ENCODE data around the gene PPIL4. TPM values are rescaled to one million over a fixed set of nuclear protein-coding genes. Genes with fewer than 3 reads are reported as not detected.
"Not testable (repeated sequence)": the region's sequence is repeated elsewhere in the genome, so short reads cannot be mapped to it uniquely, and the experiment has no call there.

Gene PPIL4
- polyA plus RNA-seq, 3 donors = 63.1 to 69.5 (median 65.7) TPM

DNA sequence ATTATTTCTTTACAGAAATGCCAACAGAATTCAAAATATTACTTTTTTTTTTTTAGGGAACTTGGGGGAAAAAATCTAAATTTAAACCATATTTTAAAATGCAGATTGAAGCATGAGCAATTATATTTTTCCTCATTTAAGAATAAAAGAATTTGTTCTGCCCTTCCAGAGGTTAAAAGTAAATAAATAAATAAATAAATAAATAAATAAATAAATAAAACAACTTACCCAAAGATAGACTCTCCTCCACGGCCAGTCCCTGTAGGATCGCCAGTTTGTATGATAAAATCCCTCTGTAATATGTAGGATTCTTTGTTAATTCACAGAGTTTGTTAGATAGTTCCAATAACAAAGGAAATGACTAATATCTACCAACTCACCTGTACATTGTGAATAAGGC lies 4.7 kb downstream of the PPIL4 start:
- no peak for DNase-seq (ENCODE audit: low read depth in 3 of 3, low spot score in 2 of 3)

DNA sequence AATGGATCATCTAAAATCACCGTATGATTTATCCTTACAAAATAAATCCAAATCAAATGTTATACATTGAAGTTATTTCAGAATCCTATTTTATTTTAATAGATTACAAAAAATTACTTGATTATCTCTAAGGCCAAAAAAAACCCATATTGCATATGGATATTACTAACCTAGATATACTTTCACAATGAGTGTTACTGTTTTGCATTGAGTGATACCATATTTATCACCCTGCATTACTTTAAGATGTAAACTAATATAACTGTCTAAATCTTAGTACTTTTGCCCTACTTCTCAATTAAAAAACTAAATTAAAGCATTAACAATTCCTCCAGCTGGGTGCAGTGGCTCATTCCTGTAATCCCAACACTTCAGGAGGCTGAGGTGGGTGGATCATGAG lies 11.1 kb downstream of the PPIL4 start:
- DNase-seq (ENCODE audit: low read depth in 3 of 3, low spot score in 2 of 3) = no peak

DNA sequence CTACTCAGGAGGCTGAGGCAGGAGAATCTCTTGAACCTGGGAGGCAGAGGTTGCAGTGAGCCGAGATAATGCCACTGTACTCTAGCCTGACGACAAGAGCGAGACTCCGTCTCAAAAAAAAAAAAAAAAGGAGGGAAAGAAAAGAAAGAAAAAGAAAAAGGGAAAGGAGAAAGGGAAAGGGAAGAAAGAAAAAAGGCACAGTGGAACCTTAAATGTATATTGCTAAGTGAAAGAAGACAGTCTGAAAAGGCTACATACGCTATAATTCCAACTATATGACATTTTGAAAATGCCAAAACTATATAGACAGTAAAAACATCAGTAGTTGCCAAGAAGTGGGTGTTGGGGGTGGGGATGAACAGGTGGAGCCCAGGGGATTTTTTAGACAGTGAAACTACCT lies 16.2 kb downstream of the PPIL4 start:
- DNase-seq (ENCODE audit: low read depth in 3 of 3, low spot score in 2 of 3) = no peak

DNA sequence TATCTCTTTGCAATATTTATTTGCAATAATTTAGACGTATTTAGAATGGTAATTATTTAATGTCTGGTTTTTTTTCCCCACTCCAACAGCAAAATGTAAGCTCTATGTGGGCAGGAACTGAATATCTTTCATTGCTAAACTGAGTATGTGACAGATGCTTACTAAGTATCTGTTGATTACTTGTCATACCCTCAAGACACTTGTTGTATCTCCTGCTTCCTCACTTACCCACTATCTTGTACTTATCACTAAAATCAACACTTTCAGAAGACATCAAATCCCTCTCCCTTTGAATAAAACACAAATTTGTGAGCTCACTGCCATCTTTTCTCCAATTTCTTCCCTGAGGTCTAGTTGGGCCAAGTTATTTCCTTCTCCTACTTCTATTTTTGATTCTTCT lies 30.3 kb downstream of the PPIL4 start:
- no peak for DNase-seq (ENCODE audit: low read depth in 3 of 3, low spot score in 2 of 3)

DNA sequence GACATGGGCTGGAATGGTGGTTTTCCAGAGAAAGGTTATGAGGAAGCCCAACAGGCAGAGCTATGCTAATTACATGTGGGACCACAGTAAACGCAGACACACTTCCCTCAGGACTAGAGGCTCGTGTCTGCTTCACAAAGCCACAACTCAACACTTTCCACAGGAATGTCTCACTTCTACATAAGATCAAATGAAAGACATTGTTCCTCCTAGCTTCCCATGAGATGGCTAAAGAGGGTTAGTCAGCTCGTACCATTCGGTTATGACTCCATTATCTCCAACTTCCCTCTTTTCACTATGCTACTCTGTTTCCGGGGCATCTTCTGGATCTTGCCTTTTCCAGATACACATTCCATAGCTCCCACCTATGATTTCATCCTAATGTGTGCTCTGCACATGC lies 31.9 kb downstream of the PPIL4 start:
- no peak for DNase-seq (ENCODE audit: low read depth in 3 of 3, low spot score in 2 of 3)

DNA sequence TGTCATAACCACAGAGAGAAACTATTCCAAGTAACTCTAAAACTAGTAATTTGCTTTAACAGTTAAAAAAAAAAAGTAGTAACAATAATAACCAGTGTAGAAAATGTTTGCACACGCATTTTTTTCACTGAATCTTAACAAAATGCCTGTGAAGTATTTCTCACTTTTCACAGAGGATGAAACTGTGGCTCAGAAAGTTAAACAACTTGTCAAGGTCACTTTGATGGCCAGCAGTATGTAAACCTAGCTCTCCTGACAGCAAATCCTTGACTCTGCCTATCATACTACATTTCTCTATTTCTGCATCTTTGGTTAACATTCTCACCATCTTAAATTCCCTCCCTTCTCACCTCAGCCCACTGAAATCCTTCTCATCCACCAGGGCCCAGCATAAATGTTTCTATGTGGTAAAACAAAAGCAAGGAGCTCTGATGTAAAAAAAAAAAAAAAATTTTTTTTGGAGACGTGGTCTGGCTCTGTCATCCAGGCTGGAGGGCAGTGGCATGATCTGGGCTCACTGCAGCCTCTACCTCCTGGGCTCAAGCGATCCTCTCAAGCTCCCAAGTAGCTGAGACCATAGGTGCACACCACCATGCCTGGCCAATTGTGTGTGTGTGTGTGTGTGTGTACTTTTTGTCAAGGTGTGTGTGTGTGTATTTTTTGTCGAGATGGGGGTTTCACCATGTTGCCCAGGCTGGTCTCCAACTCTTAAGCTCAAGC lies 34.9 kb downstream of the PPIL4 start:
- no peak for DNase-seq (ENCODE audit: low read depth in 3 of 3, low spot score in 2 of 3)

DNA sequence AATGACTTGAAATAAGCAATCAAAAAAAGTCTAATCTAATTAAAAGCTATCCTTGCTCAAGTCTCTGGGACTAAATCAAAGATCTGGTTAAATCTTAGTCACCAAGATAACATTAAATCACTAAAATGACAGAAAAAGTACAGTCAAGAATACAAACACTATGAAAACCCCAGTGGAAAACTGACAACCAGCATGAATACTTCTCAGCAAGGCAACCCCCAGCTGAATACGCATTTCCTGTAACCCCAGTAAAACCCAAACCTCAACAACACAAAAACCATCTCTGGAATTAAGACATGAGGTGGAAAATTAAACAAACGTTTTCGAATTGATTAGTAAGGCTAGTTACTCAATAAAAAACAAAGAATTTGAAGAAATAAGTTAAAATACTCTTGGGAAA lies 37.4 kb downstream of the PPIL4 start:
- no peak for DNase-seq (ENCODE audit: low read depth in 3 of 3, low spot score in 2 of 3)

DNA sequence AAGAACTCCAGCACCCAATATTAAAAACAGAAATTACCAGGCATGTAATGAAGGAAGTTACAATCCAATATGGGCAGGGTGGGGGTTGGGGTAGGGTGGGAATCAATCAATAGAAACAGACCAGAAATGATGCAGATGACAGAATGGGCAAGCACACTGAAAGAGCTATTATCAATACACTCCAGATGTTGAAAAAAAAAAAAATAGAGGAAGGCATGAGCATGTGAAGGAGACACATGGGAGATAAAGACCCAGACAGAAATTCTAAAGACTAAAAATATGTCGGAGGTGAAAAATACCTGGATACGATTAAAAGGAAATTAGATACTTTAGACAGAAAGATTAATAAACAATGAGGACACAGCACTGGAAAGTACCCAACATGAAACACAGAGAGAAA lies 42.0 kb downstream of the PPIL4 start:
- DNase-seq (ENCODE audit: low read depth in 3 of 3, low spot score in 2 of 3) = no peak

DNA sequence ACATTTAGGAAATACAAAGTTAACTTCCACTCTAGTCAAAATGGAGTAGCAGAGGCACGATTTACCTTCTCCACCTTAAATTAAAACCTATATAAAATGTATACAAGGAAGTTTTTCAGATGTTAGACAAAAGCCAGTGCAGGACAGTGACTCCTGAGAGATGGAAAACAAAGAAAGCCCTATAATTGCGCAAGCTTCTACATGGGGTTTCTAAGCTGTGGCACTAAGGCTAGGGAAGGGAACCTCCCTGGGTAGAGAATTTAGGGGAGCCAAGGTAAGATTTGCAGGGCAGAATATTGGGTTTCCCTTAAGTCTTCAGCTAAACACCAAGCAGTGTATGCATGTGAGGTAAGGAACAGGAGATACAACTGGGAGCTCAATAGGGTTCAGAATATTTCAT lies 42.6 kb downstream of the PPIL4 start:
- no peak for DNase-seq (ENCODE audit: low read depth in 3 of 3, low spot score in 2 of 3)

DNA sequence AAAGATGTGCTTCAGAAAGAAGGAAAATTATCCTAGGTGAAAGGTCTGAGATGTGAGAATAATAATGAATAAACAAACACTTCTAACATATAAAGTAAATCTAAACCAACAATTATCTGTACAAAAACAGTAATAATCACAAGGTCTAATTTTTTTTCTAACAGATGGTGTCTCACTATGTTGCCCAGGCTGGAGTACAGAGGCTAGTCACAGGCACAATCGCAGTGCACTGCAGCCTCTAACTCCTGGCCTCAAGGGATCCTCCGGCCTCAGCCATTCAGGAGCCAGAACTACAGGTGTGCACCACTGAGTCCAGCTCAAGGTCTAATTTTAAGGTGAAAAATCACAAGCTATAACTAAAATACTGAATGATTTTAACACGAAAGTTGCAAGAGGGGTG lies 44.1 kb downstream of the PPIL4 start:
- no peak for DNase-seq (ENCODE audit: low read depth in 3 of 3, low spot score in 2 of 3)

DNA sequence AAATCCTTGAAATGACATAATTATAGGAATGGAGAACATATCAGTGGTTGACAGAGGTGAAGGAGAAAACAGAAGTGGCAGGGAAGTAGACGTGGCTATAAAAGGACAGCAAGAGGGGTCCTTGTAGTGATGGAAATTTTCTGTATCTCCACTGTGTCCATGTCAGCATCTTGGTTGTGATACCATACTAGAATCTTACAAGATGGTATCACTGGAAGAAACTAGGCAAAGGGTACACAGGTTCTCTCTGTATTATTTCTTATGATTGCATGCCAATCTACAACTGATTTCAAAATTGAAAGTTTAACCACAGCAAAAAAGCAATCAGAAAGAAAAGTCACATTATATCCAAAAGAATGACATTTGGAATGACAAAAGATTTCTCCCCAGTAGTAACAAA lies 44.6 kb downstream of the PPIL4 start:
- DNase-seq (ENCODE audit: low read depth in 3 of 3, low spot score in 2 of 3) = no peak

DNA sequence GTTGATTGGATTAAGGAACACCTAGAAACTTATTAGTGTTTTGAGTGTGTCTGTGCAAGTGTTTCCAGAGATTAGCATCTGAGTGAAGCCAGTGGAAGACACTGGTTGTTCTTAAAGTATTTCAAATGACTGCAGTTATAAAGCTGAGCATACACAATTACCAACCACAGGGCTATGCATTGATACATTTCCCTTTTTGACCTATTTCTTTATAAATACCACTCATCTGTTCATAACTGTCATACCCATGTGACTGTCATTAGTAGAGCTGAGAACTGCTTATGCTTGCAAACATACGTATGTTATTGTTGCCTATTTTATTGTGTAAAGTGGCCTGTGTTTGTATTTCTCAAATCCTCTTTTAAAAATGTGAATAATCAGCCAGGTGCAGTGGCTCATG lies 45.7 kb downstream of the PPIL4 start:
- DNase-seq (ENCODE audit: low read depth in 3 of 3, low spot score in 2 of 3) = no peak

DNA sequence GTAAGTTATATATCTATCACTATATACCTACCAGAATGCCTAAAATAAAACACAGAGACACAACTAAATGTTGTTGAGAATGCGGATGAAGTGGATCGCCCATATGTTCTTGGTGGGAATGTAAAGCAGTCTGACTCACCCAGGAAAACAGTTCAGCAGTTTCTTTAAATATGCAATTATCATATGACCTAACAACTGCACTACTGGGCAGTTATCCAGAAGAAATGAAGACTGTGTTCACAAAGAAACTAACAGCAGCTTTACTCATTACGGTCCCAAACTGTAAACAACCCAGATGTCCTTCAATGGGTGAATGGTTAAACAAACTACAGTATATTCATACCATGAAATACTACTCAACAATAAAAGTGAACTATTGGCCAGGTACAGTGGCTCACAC lies 46.8 kb downstream of the PPIL4 start:
- DNase-seq (ENCODE audit: low read depth in 3 of 3, low spot score in 2 of 3) = no peak

DNA sequence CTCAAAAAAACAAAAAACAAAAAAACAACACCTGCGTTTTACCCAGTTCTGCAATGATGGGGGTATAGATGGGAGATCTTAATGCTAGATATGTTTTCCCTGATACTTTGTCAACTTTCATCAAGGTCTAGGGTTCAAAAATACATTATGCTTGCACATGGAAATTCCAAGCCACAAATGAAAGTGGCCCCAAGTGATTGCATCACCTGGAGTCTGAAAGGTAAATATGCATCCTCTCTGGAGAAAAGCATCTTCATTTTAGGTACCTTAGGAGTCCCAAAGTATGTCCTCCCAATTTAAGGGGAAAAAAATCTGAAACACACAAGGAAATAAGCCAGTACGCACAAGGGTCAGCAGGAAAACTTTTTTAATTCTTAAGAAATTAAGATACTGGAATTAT lies 48.5 kb downstream of the PPIL4 start:
- DNase-seq (ENCODE audit: low read depth in 3 of 3, low spot score in 2 of 3) = no peak

DNA sequence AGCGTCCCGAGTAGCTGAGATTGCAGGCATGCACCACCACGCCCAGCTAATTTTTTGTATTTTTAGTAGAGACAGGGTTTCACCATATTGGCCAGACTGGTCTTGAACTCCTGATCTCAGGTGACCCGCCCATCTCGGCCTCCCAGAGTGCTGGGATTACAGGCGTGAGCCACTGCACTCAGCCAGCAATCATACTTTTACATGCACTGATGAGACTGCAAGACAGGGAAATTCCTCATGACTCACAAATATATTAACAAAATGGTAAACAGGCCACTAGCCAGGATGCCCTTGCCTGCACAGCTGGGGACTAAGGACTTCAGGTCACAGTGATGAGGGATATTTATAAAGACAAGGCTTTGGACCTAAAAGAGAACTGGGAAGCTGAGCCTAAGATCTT lies 49.2 kb downstream of the PPIL4 start:
- not testable (repeated sequence) for DNase-seq (ENCODE audit: low read depth in 3 of 3, low spot score in 2 of 3)

DNA sequence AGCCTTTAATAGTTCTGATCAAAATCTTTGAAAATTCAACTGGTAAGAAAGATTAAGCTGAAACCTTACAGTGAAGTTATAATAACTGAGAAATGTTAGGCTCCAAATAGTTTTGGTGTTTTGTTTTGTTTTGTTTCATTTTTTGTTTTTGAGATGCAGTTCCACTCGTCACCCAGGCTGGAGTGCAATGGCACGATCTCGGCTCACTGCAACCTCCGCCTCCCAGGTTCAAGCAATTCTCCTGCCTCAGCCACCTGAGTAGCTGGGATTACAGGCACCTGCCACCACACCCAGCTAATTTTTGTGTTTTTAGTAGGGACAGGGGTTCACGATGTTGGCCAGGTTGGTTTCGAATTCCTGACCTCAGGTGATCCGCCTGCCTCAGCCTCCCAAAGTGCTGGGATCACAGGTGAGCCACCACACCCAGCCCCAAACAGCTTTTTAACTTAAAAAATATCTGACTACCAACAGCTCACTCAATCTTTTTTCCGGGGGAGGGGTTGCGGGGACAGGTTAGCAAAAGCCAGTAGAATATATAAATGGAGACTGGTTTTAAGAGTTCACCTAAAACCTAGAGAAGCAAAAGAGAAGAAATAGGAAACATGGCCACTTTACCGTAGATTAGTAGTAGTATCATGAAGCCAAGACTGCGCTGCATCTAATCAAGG lies 50.4 kb downstream of the PPIL4 start:
- DNase-seq (ENCODE audit: low read depth in 3 of 3, low spot score in 2 of 3) = not testable (repeated sequence)

DNA sequence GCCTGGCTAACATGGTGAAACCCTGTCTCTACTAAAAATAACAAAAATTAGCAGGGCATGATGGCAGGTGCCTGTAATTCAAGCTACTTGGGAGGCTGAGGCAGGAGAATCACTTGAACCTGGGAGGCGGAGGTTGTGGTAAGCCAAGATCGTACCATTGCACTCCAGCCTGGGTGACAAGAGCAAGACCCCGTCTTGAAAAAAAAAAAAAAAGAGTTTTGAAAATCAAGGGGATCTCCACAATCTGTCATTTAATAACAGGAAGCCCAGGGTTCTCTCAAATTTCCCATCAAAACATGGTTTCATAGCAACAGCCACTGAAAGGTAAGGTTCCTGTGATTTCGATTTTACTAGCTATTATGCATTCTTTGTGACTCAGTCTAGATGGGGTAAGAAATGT lies 51.0 kb downstream of the PPIL4 start:
- DNase-seq (ENCODE audit: low read depth in 3 of 3, low spot score in 2 of 3) = not testable (repeated sequence)

DNA sequence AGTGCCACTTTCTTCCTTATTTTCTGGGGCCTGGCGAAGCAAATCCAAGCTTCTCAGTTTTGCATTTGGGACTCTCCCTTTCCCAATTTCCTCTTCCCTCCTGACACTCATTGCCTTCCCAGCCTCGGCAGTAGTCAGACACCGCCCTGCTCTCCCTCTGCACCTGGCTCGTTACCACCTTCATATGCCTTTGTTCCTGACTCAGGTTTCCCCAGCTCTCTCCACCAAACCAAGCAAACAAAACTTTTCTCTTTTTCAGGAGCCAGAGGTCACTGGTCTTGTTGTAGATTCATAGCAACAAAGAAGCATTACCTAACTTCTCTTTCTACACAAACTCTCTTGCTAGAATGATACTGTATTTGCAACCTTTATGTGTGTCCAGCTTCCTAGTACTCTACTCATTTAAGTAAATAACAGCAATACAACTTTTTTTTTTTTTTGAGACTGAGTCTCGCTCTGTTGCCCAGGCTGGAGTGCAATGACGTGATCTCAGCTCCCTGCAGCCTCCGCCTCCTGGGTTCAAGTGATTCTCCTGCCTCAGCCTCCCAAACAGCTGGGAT lies 52.0 kb downstream of the PPIL4 start:
- DNase-seq (ENCODE audit: low read depth in 3 of 3, low spot score in 2 of 3) = no peak

DNA sequence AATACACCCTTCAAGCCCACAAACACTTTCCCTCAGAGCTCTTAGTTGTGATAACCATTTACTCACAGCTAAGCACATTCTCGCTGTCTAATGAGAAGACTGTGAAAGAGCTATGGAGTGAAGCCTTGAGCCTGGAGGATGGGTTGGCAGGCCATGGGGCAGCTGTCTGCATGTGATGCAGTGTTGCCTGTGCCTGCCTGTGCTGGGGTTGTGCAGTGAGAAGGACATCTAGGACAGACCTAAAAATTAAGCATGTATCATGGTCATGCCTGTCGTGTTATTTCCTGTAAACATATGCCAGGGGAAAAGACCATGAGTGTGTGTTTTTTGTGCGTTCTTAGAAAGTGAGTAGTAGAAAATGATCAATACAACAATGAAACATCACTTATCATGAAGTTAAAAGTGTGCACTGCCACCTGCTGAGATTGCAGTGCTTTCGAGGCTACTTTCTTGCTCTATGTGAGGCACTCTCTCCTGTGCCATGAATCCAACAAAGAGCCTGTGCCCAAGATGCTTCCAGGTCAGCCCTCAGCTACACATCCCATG lies 53.0 kb downstream of the PPIL4 start:
- no peak for DNase-seq (ENCODE audit: low read depth in 3 of 3, low spot score in 2 of 3)

DNA sequence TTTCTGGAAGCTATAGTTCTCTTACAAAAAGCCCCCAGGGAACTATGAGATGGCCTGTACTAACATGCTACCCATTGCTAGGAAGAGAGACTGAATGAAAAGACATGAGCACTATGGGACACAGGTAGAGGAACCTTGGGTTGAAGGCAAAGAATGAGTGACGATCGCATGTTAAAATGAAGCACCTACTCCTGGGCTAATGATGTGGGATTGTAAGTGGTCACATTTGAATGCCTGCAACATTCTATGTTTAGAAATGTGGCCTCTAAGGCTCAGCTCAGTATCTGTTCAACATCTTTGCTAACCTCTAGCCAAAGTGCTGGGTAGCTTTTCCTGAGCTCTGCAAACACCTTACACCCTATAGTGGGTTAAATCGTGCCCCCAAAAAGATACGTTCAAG lies 55.9 kb downstream of the PPIL4 start:
- DNase-seq (ENCODE audit: low read depth in 3 of 3, low spot score in 2 of 3) = no peak

DNA sequence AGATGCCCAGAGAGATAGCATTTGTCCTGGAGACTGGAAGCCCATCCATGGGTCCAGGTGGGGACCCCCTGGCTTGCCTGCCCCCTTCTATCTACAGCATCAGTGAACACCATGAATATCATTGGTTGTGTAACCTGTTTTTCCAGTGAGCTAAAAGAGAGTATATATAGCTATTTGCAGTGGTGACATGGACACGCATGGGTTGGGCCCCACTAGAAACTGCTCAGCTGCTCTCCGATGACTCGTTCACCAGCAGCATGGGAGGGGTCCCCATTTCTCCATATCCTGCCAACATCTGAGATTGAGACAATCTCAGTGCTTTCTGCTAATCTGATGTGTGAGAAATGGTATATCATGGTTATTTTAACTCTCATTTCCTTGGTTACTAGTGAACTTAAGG lies 57.0 kb downstream of the PPIL4 start:
- peak in 1 of 3 donors; percentile 17 for DNase-seq (ENCODE audit: low read depth in 3 of 3, low spot score in 2 of 3)

DNA sequence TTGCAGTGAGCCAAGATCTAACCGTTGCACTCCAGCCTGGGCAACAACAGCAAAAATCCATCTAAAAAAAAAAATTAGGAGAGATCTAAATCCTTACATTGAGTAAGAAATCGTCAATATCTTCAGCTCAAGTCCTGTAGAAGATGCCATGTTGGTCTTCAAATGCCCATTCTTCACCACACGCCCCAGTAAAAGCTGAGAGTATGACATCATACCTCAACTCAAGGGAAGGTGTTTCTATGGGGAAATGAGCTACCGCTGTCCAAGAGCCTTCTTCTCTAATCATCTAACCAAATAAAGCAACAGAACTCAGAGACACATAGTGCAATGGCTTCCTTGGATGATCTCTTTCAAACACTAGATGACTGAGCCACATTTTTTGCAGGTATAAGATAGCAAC lies 58.5 kb downstream of the PPIL4 start:
- no peak for DNase-seq (ENCODE audit: low read depth in 3 of 3, low spot score in 2 of 3)
